GM23248 (cell line): ENCODE data around the gene FBXO38. TPM values are rescaled to one million over a fixed set of nuclear protein-coding genes. Genes with fewer than 3 reads are reported as not detected.
A peak's percentile ranks its signal among the peaks of the same experiment; 100 is the strongest.

Experiments used
- DNase-seq: peaks from one replicate; pipeline ENCODE4 v3.0.0-alpha.2; 2015
- H2AFZ ChIP-seq: fragments of 200-600 bp; sonication (generic); 2 replicates; pipeline ENCODE4 v1.6.1; 2016; ENCODE audit warnings: antibody characterized with exemption
- H3F3A ChIP-seq: fragments of 200-600 bp; sonication (generic); 2 replicates; pipeline ENCODE4 v1.6.1; 2016; ENCODE audit warnings: mild to moderate bottlenecking, antibody characterized with exemption, mixed run types; ENCODE audit not compliant: insufficient read depth
- H3K27ac ChIP-seq: fragments of 200-600 bp; sonication (generic); 2 replicates; pipeline ENCODE4 v1.5.1; 2016; ENCODE audit warnings: mild to moderate bottlenecking
- H3K27me3 ChIP-seq: fragments of 200-600 bp; sonication (generic); replicated peaks from 2 replicates; pipeline ENCODE4 v1.6.1; 2016; ENCODE audit warnings: mild to moderate bottlenecking; ENCODE audit not compliant: insufficient read depth
- H3K36me3 ChIP-seq: fragments of 200-600 bp; sonication (generic); 2 replicates; pipeline ENCODE4 v1.6.1; 2016; ENCODE audit warnings: low read depth, mild to moderate bottlenecking
- H3K4me1 ChIP-seq: fragments of 200-600 bp; sonication (generic); 2 replicates; pipeline ENCODE4 v1.6.1; 2016; ENCODE audit warnings: mild to moderate bottlenecking; ENCODE audit not compliant: insufficient read depth
- H3K4me2 ChIP-seq: fragments of 200-600 bp; sonication (generic); one replicate; pipeline ENCODE4 v1.6.1; 2016; ENCODE audit warnings: mild to moderate bottlenecking; ENCODE audit not compliant: unreplicated experiment
- H3K4me3 ChIP-seq: fragments of 200-600 bp; sonication (generic); 2 replicates; pipeline ENCODE4 v1.5.1; 2016; ENCODE audit warnings: mild to moderate bottlenecking
- H3K79me2 ChIP-seq: fragments of 200-600 bp; sonication (generic); 2 replicates; pipeline ENCODE4 v1.6.1; 2016; ENCODE audit warnings: mild to moderate bottlenecking; ENCODE audit not compliant: insufficient read depth
- H3K9ac ChIP-seq: fragments of 200-600 bp; sonication (generic); 2 replicates; pipeline ENCODE4 v1.6.1; 2016; ENCODE audit warnings: mild to moderate bottlenecking
- H3K9me2 ChIP-seq: fragments of 200-600 bp; sonication (generic); 2 replicates; pipeline ENCODE4 v1.6.1; 2016; ENCODE audit warnings: mixed run types, mild to moderate bottlenecking, moderate library complexity; ENCODE audit not compliant: insufficient read depth
- H3K9me3 ChIP-seq: fragments of 200-600 bp; sonication (generic); one replicate; pipeline ENCODE4 v1.6.1; 2017; ENCODE audit warnings: low read depth
- H4K20me1 ChIP-seq: fragments of 200-600 bp; sonication (generic); 2 replicates; pipeline ENCODE4 v1.6.0; 2016; ENCODE audit not compliant: insufficient read depth
- EZH2 ChIP-seq: fragments of 200-600 bp; sonication (generic); IDR thresholded peaks from 2 replicates; pipeline ENCODE4 v1.6.1; 2018; ENCODE audit warnings: antibody characterized with exemption, mild to moderate bottlenecking; ENCODE audit not compliant: insufficient read depth, poor library complexity, severe bottlenecking
- EZH2phosphoT487 ChIP-seq: fragments of 200-600 bp; sonication (generic); IDR thresholded peaks from 2 replicates; pipeline ENCODE4 v1.6.1; 2018; ENCODE audit warnings: antibody characterized with exemption, moderate library complexity, mild to moderate bottlenecking, low read depth; ENCODE audit not compliant: insufficient read depth
- WGBS, 2 experiments: methylation state at CpG; one replicate each; pipeline ENCODE4 v1.1.6; 2015 to 2017; ENCODE audit warnings: low lambda C conversion rate in 2 of 2, low coverage in 1 of 2; ENCODE audit errors: missing lambda C conversion rate in 2 of 2; 5-methylcytosine and 5-hydroxymethylcytosine counted together
- in situ Hi-C: fragments of 300-500 bp; cut with MboI; formaldehyde crosslinking; loops from 2 replicates; pipeline ENCODE4 v1.15.0; 2020
- polyA plus RNA-seq: library from polyadenylated mRNA; unstranded; fragments of >200 nt; fragmentation: Nextera tagmentation; extraction: Ambion mirVana; gene quantifications from 2 replicates; pipeline ENCODE4 v1.2.1, GENCODE V29; 2016
- total RNA-seq: library from RNA; depleted of rRNA; stranded (reverse); fragments of >200 nt; shearing (Covaris generic); gene quantifications from 2 replicates; pipeline ENCODE4 v1.2.3, GENCODE V29; 2014

The FBXO38 gene
- total and polyA plus RNA-seq, 2 experiments from 2014 or later = 16.7 to 55.3 TPM

GRCh38 chr5:148416416-148416815, 32.7 kb downstream of the FBXO38 start:
- peaks cover 74% of the 10 kb centered on the region for H3K36me3 ChIP-seq
- in situ Hi-C loops = no loop called here
- H3K9ac ChIP-seq = peak overlapping the region; percentile 57
- no peak for TF ChIP-seq EZH2
- TF ChIP-seq EZH2phosphoT487 = no peak
- no peaks in the 10 kb centered on the region for H3K27me3 ChIP-seq
- no peaks in the 10 kb centered on the region for H4K20me1 ChIP-seq
- peaks cover 10% of the 10 kb centered on the region for H3K4me1 ChIP-seq
- WGBS, 2 experiments = 93 to 95% methylated on average over 1 of the region's 1 CpG
- peak overlapping the region; percentile 24 for H3K4me2 ChIP-seq
- no peaks in the 10 kb centered on the region for H3K9me2 ChIP-seq
- no peak overlapping the region for H3K4me3 ChIP-seq
- H3F3A ChIP-seq = peaks cover 17% of the 10 kb centered on the region
- no peaks in the 10 kb centered on the region for H3K9me3 ChIP-seq
- peak overlapping the region; percentile 88 for H3K27ac ChIP-seq
- peak; percentile 5 for DNase-seq
- H3K79me2 ChIP-seq = no peaks in the 10 kb centered on the region
- H2AFZ ChIP-seq = no peak overlapping the region

- peak overlapping the region; percentile 57 for H3K9ac ChIP-seq
- no peak overlapping the region for H2AFZ ChIP-seq
- WGBS, 2 experiments = 59 to 60% methylated on average over 7 of the region's 7 CpGs
- H3K27ac ChIP-seq = peak overlapping the region; percentile 88
- H3K9me2 ChIP-seq = no peaks in the 10 kb centered on the region
- H3K4me1 ChIP-seq = peaks cover 10% of the 10 kb centered on the region
- no peaks in the 10 kb centered on the region for H3K9me3 ChIP-seq
- DNase-seq = peak; percentile 86
- no peak for TF ChIP-seq EZH2
- no peak for TF ChIP-seq EZH2phosphoT487
- H3K79me2 ChIP-seq = no peaks in the 10 kb centered on the region
- in situ Hi-C loops = no loop called here
- peaks cover 17% of the 10 kb centered on the region for H3F3A ChIP-seq
- peaks cover 73% of the 10 kb centered on the region for H3K36me3 ChIP-seq
- H3K27me3 ChIP-seq = no peaks in the 10 kb centered on the region
- no peaks in the 10 kb centered on the region for H4K20me1 ChIP-seq
- no peak overlapping the region for H3K4me3 ChIP-seq
- peak overlapping the region; percentile 24 for H3K4me2 ChIP-seq
Observed at GRCh38 chr5:148416921-148417320, 33.2 kb downstream of the FBXO38 start.

DNA sequence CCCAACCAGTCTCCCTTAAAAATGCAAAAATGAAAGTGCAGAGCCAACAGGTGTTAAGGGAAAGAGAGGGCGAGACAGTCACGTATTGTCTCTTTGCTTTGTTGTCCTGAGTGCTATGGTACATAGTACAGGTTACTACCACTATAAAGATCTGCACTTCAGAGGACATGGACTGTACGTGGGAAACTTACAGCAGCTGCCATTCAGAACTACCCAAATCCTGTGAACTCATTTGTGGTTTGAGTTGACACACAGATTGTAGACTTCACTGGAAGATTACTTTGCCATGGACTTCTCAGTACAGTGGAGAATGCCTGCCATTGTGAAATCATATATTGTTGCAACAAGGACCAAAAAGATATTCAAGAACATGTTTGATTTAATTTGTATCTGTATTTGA, 34.8 kb downstream of the FBXO38 start:
- WGBS, 2 experiments = 92 to 95% methylated on average over 3 of the region's 3 CpGs
- in situ Hi-C loops = no loop called here
- H3K36me3 ChIP-seq = peaks cover 74% of the 10 kb centered on the region

DNA sequence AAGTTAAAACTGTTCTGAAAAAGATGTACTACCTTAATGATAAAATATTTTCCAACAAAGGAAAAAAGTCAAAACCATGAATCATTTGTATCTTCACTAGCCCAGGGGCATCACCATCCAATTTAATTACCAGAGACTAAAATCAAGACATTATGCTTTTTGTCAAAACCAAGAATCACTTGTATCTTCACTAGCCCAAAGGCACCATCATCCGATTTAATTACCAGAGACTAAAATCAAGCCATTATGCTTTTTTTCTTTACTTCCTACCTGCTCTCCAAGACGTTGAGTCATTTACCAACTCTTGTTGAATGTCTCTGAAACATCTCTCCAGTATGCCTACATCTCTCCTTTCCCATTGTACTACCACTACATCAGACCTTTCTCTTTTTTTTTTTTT, 37.9 kb downstream of the FBXO38 start:
- Histone ChIP-seq H3K4me3 (no peak overlapping the region), H3K9me2 (no peaks in the 10 kb centered on the region), H3K79me2 (peaks cover 6% of the 10 kb centered on the region; the same call in 1 of the 2 replicates), H3K9me3 (no peaks in the 10 kb centered on the region), H3K27me3 (no peaks in the 10 kb centered on the region), H3K27ac (no peak overlapping the region), H3K4me2 (no peak overlapping the region), H4K20me1 (no peaks in the 10 kb centered on the region), H3K36me3 (peaks cover 76% of the 10 kb centered on the region), H3K9ac (no peak overlapping the region), H3K4me1 (peaks cover 5% of the 10 kb centered on the region), H3F3A (peaks cover 4% of the 10 kb centered on the region; the same call in 1 of the 2 replicates), H2AFZ (no peak overlapping the region)
- no peak for DNase-seq
- 89 to 97% methylated on average over 2 of the region's 2 CpGs for WGBS, 2 experiments
- no peak for TF ChIP-seq EZH2phosphoT487
- no peak for TF ChIP-seq EZH2
- in situ Hi-C loops = no loop called here

More for the DNA sequence above, 34.8 kb downstream of the FBXO38 start:
- no peak overlapping the region for H3K27ac ChIP-seq
- no peak overlapping the region for H3K4me2 ChIP-seq
- H2AFZ ChIP-seq = no peak overlapping the region
- no peak overlapping the region for H3K9ac ChIP-seq
- H4K20me1 ChIP-seq = no peaks in the 10 kb centered on the region
- H3K79me2 ChIP-seq = peaks cover 6% of the 10 kb centered on the region; the same call in 1 of the 2 replicates
- no peaks in the 10 kb centered on the region for H3K9me3 ChIP-seq
- H3K4me3 ChIP-seq = no peak overlapping the region
- H3K9me2 ChIP-seq = no peaks in the 10 kb centered on the region
- H3K27me3 ChIP-seq = no peaks in the 10 kb centered on the region
- peaks cover 10% of the 10 kb centered on the region for H3K4me1 ChIP-seq
- H3F3A ChIP-seq = peaks cover 17% of the 10 kb centered on the region
- TF ChIP-seq EZH2phosphoT487 (no peak), EZH2 (no peak)
- DNase-seq = no peak
